ENCODE results near the gene GUCY2D. TPM values are rescaled to one million over a fixed set of nuclear protein-coding genes. Genes with fewer than 3 reads are reported as not detected.

Gene GUCY2D
- total RNA-seq, 2 experiments from 2014 or later, result not detected

GRCh38 chr17:8013731-8014557 is 11.5 kb downstream of the GUCY2D start:
- POLR2A ChIA-PET, result interaction anchor here (0.6 to 1.0 kb wide), 3 partner anchors 11 to 327 kb away, joined by 3 read pairs; no protein-coding TSS in a partner anchor
- TF ChIP-seq CTCF (IDR thresholded peaks at IDR 0.05), result no peak
- no peaks in the 10 kb centered on the region for H3K9me3 Mint-ChIP-seq
- H3K27ac Mint-ChIP-seq, result no peak overlapping the region
- peaks cover 8% of the 10 kb centered on the region for H3K27me3 Mint-ChIP-seq
- CTCF ChIA-PET, result interaction anchor here (1.4 to 7.1 kb wide), 2 partner anchors 10 to 27 kb away, joined by 4 to 65 read pairs; no protein-coding TSS in a partner anchor
- DNase-seq (no peak), ATAC-seq (no peak)
- H3K36me3 Mint-ChIP-seq (ENCODE audit: low read depth), result no peaks in the 10 kb centered on the region
- no peak overlapping the region for H3K4me3 Mint-ChIP-seq
- intact Hi-C loops (cut with micrococcal nuclease), result no loop called here
- H3K4me1 Mint-ChIP-seq (ENCODE audit: low read depth), result peaks cover 9% of the 10 kb centered on the region

- DNase-seq (no peak), ATAC-seq (no peak)
- Mint-ChIP-seq H3K9me3 (no peaks in the 10 kb centered on the region), H3K27ac (no peak overlapping the region), H3K36me3 (ENCODE audit: low read depth) (no peaks in the 10 kb centered on the region), H3K4me1 (ENCODE audit: low read depth) (peaks cover 10% of the 10 kb centered on the region), H3K4me3 (no peak overlapping the region), H3K27me3 (peaks cover 9% of the 10 kb centered on the region)
- intact Hi-C loops (cut with micrococcal nuclease), result no loop called here
- CTCF ChIA-PET, result interaction anchor here (1.4 to 7.1 kb wide), 2 partner anchors 10 to 26 kb away, joined by 4 to 65 read pairs; no protein-coding TSS in a partner anchor
- POLR2A ChIA-PET, result interaction anchor here (0.6 to 1.0 kb wide), 3 partner anchors 11 to 328 kb away, joined by 3 read pairs; no protein-coding TSS in a partner anchor
- no peak for TF ChIP-seq CTCF (IDR thresholded peaks at IDR 0.05)
Observed at GRCh38 chr17:8014558-8014850, 12.1 kb downstream of the GUCY2D start.

GRCh38 chr17:8015236-8015956 is 13.0 kb downstream of the GUCY2D start:
- no peak for DNase-seq
- intact Hi-C loops (cut with micrococcal nuclease), result loop anchor here (5.0 kb wide), 1 partner anchor 42 kb away; no protein-coding TSS in a partner anchor

GRCh38 chr17:8015957-8016631 is 13.7 kb downstream of the GUCY2D start:
- DNase-seq, result peak; percentile 38
- POLR2A ChIA-PET, result interaction anchor here (0.6 to 1.0 kb wide), 3 partner anchors 12 to 113 kb away, joined by 3 to 4 read pairs (median 3); no protein-coding TSS in a partner anchor
- no peak overlapping the region for H3K27ac Mint-ChIP-seq

More at GRCh38 chr17:8015236-8015956, 13.0 kb downstream of the GUCY2D start:
- ChIA-PET CTCF (interaction anchor here (0.6 to 7.1 kb wide), 8 partner anchors 11 to 118 kb away, joined by 3 to 65 read pairs (median 4); no protein-coding TSS in a partner anchor), POLR2A (interaction anchor here (0.7 to 1.0 kb wide), 3 partner anchors 10 to 112 kb away, joined by 3 to 4 read pairs (median 3); no protein-coding TSS in a partner anchor)
- no peak overlapping the region for H3K27ac Mint-ChIP-seq
- TF ChIP-seq CTCF (IDR thresholded peaks at IDR 0.05), result no peak
- H3K4me1 Mint-ChIP-seq (ENCODE audit: low read depth), result peaks cover 11% of the 10 kb centered on the region
- no peak for ATAC-seq
- no peaks in the 10 kb centered on the region for H3K36me3 Mint-ChIP-seq (ENCODE audit: low read depth)
- H3K9me3 Mint-ChIP-seq, result no peaks in the 10 kb centered on the region
- H3K27me3 Mint-ChIP-seq, result peaks cover 10% of the 10 kb centered on the region
- no peak overlapping the region for H3K4me3 Mint-ChIP-seq

More at GRCh38 chr17:8015957-8016631, 13.7 kb downstream of the GUCY2D start:
- H3K9me3 Mint-ChIP-seq, result no peaks in the 10 kb centered on the region
- peaks cover 11% of the 10 kb centered on the region for H3K4me1 Mint-ChIP-seq (ENCODE audit: low read depth)
- H3K27me3 Mint-ChIP-seq, result peaks cover 12% of the 10 kb centered on the region
- peak overlapping the region; percentile 64 for H3K4me3 Mint-ChIP-seq
- CTCF ChIA-PET, result interaction anchor here (0.6 to 7.1 kb wide), 14 partner anchors 11 to 272 kb away, joined by 3 to 65 read pairs (median 4); partner anchors contain the start of genes CNTROB, GUCY2D and TRAPPC1
- TF ChIP-seq CTCF (IDR thresholded peaks at IDR 0.05), result no peak
- no peaks in the 10 kb centered on the region for H3K36me3 Mint-ChIP-seq (ENCODE audit: low read depth)
- intact Hi-C loops (cut with micrococcal nuclease), result loop anchor here (5.0 kb wide), 1 partner anchor 41 kb away; no protein-coding TSS in a partner anchor
- ATAC-seq, result peak; percentile 43

All from activated CD8-positive, alpha-beta T cell treated with anti-CD3 and anti-CD28 coated beads for 36 hours (primary cell).